ENCODE measurements around the gene NUDT22. TPM values are rescaled to one million over a fixed set of nuclear protein-coding genes. Genes with fewer than 3 reads are reported as not detected.

NUDT22 gene
- polyA plus RNA-seq, 4 donors: 40.0 to 140 (median 95.3) TPM

DNA sequence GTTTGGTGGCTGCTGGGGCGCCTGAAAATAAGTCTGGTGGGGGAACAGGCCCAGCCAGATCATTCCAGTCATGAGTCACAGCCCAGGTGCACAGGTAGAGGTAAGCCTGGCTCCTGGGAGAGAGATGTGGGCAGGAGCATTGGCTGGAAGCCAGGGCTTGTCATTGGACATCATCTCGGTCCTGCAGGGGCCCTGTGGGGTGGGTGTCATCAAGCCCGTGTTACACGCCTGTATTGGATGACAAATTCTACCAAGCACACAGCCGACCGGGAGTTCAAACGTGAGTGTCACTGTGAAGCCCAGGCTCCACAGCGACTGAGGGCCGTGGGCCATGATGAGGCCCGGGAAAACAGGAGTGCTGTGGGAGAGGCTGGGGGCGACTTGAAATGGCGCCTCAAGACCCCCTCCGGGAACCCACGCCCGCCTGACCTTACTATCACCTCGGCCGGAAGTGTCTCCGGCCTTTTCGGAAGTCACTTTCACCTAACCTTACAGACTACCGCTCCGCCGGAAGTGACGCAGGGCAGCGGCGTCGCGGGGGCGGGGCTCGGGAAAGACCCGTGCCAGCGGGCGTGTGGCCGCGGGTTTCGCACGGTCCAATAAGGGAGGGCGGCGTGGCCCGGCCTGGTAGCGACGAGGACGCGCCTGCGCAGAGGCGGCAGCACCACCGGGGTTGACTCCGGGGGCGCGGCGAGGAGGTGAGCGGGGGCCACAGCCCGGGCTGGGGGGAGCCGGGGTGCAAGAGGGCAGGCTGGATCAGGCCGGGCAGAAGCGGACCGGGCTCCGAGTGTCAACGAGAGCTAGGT is 14.6 kb downstream of the NUDT22 start, which contains the start of gene FKBP2:
FKBP2 (plus strand) TSS at position 661 of the 806 bp plus-strand sequence. CDS start 1,293 bp downstream, outside the sequence.
- peak within 1 kb of the TSS; percentile 68 to 97 (median 74) for H3K4me3 ChIP-seq (ENCODE audit: low read depth in 1 of 3, low read length in 3 of 3)
- 1% methylated on average over 55 to 58 of the region's 58 CpGs for WGBS, 3 donors
- H3K27ac ChIP-seq (ENCODE audit: low read depth in 1 of 3, low read length in 2 of 3): peak within 1 kb of the TSS; percentile 91 to 99 (median 99)
- no peaks in the 10 kb centered on the region for H3K9me3 ChIP-seq (ENCODE audit: control insufficient read depth in 2 of 2, insufficient read depth in 1 of 2, low read depth in 1 of 2, low read length in 1 of 2)
- no peak for FAIRE-seq
- DNase-seq: peak; percentile 98 to 99
- H3K27me3 ChIP-seq (ENCODE audit: control insufficient read depth in 3 of 3, insufficient read depth in 3 of 3, low read length in 3 of 3): no peaks in the 10 kb centered on the region
- peaks cover 0 to 70% (median 5%) of the 10 kb centered on the region in 3 donors for H3K36me3 ChIP-seq (ENCODE audit: control insufficient read depth in 3 of 3, insufficient read depth in 2 of 3, low read depth in 1 of 3, low read length in 3 of 3)
- peaks cover 0 to 54% (median 0%) of the 10 kb centered on the region in 3 donors for H3K4me1 ChIP-seq (ENCODE audit: control insufficient read depth in 3 of 3, insufficient read depth in 2 of 3, low read depth in 1 of 3, low read length in 2 of 3)

GRCh38 chr11:64241241-64241490 is 15.1 kb downstream of the NUDT22 start:
- peaks cover 0 to 50% (median 0%) of the 10 kb centered on the region in 3 donors for H3K4me1 ChIP-seq (ENCODE audit: control insufficient read depth in 3 of 3, insufficient read depth in 2 of 3, low read depth in 1 of 3, low read length in 2 of 3)
- peak overlapping the region; percentile 38 to 74 (median 60) for H3K4me3 ChIP-seq (ENCODE audit: low read depth in 1 of 3, low read length in 3 of 3)
- FAIRE-seq (no peak), DNase-seq (peak; percentile 99 to 100)
- no peaks in the 10 kb centered on the region for H3K27me3 ChIP-seq (ENCODE audit: control insufficient read depth in 3 of 3, insufficient read depth in 3 of 3, low read length in 3 of 3)
- H3K36me3 ChIP-seq (ENCODE audit: control insufficient read depth in 3 of 3, insufficient read depth in 2 of 3, low read depth in 1 of 3, low read length in 3 of 3): peaks cover 0 to 68% (median 5%) of the 10 kb centered on the region in 3 donors
- 1 to 2% (median 1%) methylated on average over 18 to 24 of the region's 24 CpGs for WGBS, 3 donors
- H3K9me3 ChIP-seq (ENCODE audit: control insufficient read depth in 2 of 2, insufficient read depth in 1 of 2, low read depth in 1 of 2, low read length in 1 of 2): no peaks in the 10 kb centered on the region
- H3K27ac ChIP-seq (ENCODE audit: low read depth in 1 of 3, low read length in 2 of 3): peak overlapping the region; percentile 82 to 99 (median 99)

- Histone ChIP-seq H3K36me3 (ENCODE audit: control insufficient read depth in 3 of 3, insufficient read depth in 2 of 3, low read depth in 1 of 3, low read length in 3 of 3) (peaks cover 0 to 67% (median 5%) of the 10 kb centered on the region in 3 donors), H3K27me3 (ENCODE audit: control insufficient read depth in 3 of 3, insufficient read depth in 3 of 3, low read length in 3 of 3) (no peaks in the 10 kb centered on the region), H3K27ac (ENCODE audit: low read depth in 1 of 3, low read length in 2 of 3) (peak overlapping the region; percentile 91 to 99 (median 99)), H3K4me1 (ENCODE audit: control insufficient read depth in 3 of 3, insufficient read depth in 2 of 3, low read depth in 1 of 3, low read length in 2 of 3) (peaks cover 0 to 49% (median 0%) of the 10 kb centered on the region in 3 donors), H3K9me3 (ENCODE audit: control insufficient read depth in 2 of 2, insufficient read depth in 1 of 2, low read depth in 1 of 2, low read length in 1 of 2) (no peaks in the 10 kb centered on the region), H3K4me3 (ENCODE audit: low read depth in 1 of 3, low read length in 3 of 3) (peak overlapping the region; percentile 68 to 97 (median 74))
- 0 to 1% (median 0%) methylated on average over 45 to 63 of the region's 63 CpGs for WGBS, 3 donors
- no peak for FAIRE-seq
- peak; percentile 68 to 82 for DNase-seq
These were observed 15.7 kb downstream of the NUDT22 start for GRCh38 chr11:64241491-64242374.

DNA sequence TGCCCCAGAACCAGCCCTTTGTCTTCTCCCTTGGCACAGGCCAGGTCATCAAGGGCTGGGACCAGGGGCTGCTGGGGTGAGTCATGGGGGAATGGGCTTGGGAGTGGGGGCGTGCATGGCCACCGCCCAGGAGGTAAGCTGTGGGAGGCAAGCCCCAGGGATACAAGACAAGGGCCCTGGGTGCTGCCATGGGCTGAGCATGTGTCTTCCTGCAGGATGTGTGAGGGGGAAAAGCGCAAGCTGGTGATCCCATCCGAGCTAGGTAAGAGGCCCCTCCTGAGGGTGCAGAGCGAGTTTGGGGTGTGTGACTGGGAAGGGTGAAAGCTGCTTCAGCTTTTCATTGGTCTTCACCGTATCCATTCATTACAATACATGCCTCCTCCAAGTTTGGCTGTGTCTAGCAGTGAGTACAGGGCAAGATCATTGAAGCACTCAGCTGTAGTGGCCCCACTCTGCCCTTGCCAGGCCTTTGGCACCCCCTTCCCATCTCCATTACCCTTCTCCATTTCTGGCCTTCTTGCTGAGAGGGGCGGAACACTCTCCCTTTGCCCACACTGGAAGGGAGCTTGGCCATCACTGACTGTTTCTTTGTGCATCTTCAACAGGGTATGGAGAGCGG is 17.3 kb downstream of the NUDT22 start:
- Histone ChIP-seq H3K4me3 (ENCODE audit: low read depth in 1 of 3, low read length in 3 of 3) (no peak overlapping the region), H3K36me3 (ENCODE audit: control insufficient read depth in 3 of 3, insufficient read depth in 2 of 3, low read depth in 1 of 3, low read length in 3 of 3) (peaks cover 0 to 51% (median 5%) of the 10 kb centered on the region in 3 donors), H3K4me1 (ENCODE audit: control insufficient read depth in 3 of 3, insufficient read depth in 2 of 3, low read depth in 1 of 3, low read length in 2 of 3) (peaks cover 0 to 45% (median 0%) of the 10 kb centered on the region in 3 donors), H3K27me3 (ENCODE audit: control insufficient read depth in 3 of 3, insufficient read depth in 3 of 3, low read length in 3 of 3) (no peaks in the 10 kb centered on the region), H3K27ac (ENCODE audit: low read depth in 1 of 3, low read length in 2 of 3) (peak overlapping the region in 2 of 3 donors; percentile 6 to 33), H3K9me3 (ENCODE audit: control insufficient read depth in 2 of 2, insufficient read depth in 1 of 2, low read depth in 1 of 2, low read length in 1 of 2) (no peaks in the 10 kb centered on the region)
- WGBS, 3 donors: 73 to 80% (median 80%) methylated on average over 6 to 8 of the region's 8 CpGs
- DNase-seq (no peak), FAIRE-seq (no peak)

DNA sequence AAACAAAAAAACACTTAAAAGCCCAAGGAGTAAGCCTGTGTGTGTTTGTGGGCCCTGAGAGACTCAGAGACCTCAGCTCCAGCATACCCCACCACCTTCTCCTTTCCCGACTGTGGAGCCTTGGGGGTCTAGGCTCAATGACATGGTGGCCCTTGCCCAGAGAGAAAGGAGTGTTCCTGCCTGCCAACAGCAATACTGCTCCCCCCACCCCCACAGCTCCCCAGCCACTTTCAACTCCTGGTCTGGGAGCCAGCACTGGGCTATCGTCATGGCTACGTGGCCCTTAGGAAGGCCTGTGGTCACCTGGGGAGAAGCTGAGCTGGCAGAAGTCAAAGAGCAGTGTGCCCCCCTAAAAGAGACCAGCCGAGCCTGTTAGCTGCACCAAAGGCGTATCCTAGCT is 18.0 kb downstream of the NUDT22 start:
- FAIRE-seq (no peak), DNase-seq (no peak)
- Histone ChIP-seq H3K27me3 (ENCODE audit: control insufficient read depth in 3 of 3, insufficient read depth in 3 of 3, low read length in 3 of 3) (no peaks in the 10 kb centered on the region), H3K9me3 (ENCODE audit: control insufficient read depth in 2 of 2, insufficient read depth in 1 of 2, low read depth in 1 of 2, low read length in 1 of 2) (no peaks in the 10 kb centered on the region), H3K36me3 (ENCODE audit: control insufficient read depth in 3 of 3, insufficient read depth in 2 of 3, low read depth in 1 of 3, low read length in 3 of 3) (peaks cover 0 to 44% (median 5%) of the 10 kb centered on the region in 3 donors), H3K27ac (ENCODE audit: low read depth in 1 of 3, low read length in 2 of 3) (peak overlapping the region in 2 of 3 donors; percentile 15 to 20), H3K4me3 (ENCODE audit: low read depth in 1 of 3, low read length in 3 of 3) (no peak overlapping the region), H3K4me1 (ENCODE audit: control insufficient read depth in 3 of 3, insufficient read depth in 2 of 3, low read depth in 1 of 3, low read length in 2 of 3) (peaks cover 0 to 51% (median 0%) of the 10 kb centered on the region in 3 donors)
- 51 to 64% (median 61%) methylated on average over 5 of the region's 5 CpGs for WGBS, 3 donors

- no peak for FAIRE-seq
- H3K4me1 ChIP-seq (ENCODE audit: control insufficient read depth in 3 of 3, insufficient read depth in 2 of 3, low read depth in 1 of 3, low read length in 2 of 3): peaks cover 0 to 52% (median 0%) of the 10 kb centered on the region in 3 donors
- peak overlapping the region; percentile 90 to 97 (median 94) for H3K27ac ChIP-seq (ENCODE audit: low read depth in 1 of 3, low read length in 2 of 3)
- H3K27me3 ChIP-seq (ENCODE audit: control insufficient read depth in 3 of 3, insufficient read depth in 3 of 3, low read length in 3 of 3): no peaks in the 10 kb centered on the region
- whole genome bisulfite sequencing, 3 donors: 10 to 29% (median 28%) methylated on average over 6 of the region's 6 CpGs
- DNase-seq: no peak
- no peaks in the 10 kb centered on the region for H3K9me3 ChIP-seq (ENCODE audit: control insufficient read depth in 2 of 2, insufficient read depth in 1 of 2, low read depth in 1 of 2, low read length in 1 of 2)
- peak overlapping the region in 2 of 3 donors; percentile 71 to 97 for H3K4me3 ChIP-seq (ENCODE audit: low read depth in 1 of 3, low read length in 3 of 3)
- peaks cover 0 to 38% (median 5%) of the 10 kb centered on the region in 3 donors for H3K36me3 ChIP-seq (ENCODE audit: control insufficient read depth in 3 of 3, insufficient read depth in 2 of 3, low read depth in 1 of 3, low read length in 3 of 3)
These were observed 18.9 kb downstream of the NUDT22 start for GRCh38 chr11:64244966-64245365.

- peaks cover 0 to 52% (median 0%) of the 10 kb centered on the region in 3 donors for H3K4me1 ChIP-seq (ENCODE audit: control insufficient read depth in 3 of 3, insufficient read depth in 2 of 3, low read depth in 1 of 3, low read length in 2 of 3)
- 0 to 4% (median 2%) methylated on average over 6 of the region's 6 CpGs for WGBS, 3 donors
- H3K27ac ChIP-seq (ENCODE audit: low read depth in 1 of 3, low read length in 2 of 3): peak overlapping the region; percentile 90 to 97 (median 94)
- FAIRE-seq (no peak), DNase-seq (no peak)
- H3K36me3 ChIP-seq (ENCODE audit: control insufficient read depth in 3 of 3, insufficient read depth in 2 of 3, low read depth in 1 of 3, low read length in 3 of 3): peaks cover 0 to 40% (median 5%) of the 10 kb centered on the region in 3 donors
- no peaks in the 10 kb centered on the region for H3K9me3 ChIP-seq (ENCODE audit: control insufficient read depth in 2 of 2, insufficient read depth in 1 of 2, low read depth in 1 of 2, low read length in 1 of 2)
- H3K4me3 ChIP-seq (ENCODE audit: low read depth in 1 of 3, low read length in 3 of 3): peak overlapping the region; percentile 68 to 97 (median 71)
- no peaks in the 10 kb centered on the region for H3K27me3 ChIP-seq (ENCODE audit: control insufficient read depth in 3 of 3, insufficient read depth in 3 of 3, low read length in 3 of 3)
These were observed 19.3 kb downstream of the NUDT22 start for GRCh38 chr11:64245401-64245796.

Data from small intestine (tissue), 7 donors.